AG08396 (cell line): ENCODE results near the gene PHACTR4.
"Not testable (repeated sequence)": the region's sequence is repeated elsewhere in the genome, so short reads cannot be mapped to it uniquely, and the experiment has no call there.

Experiments
- DNase-seq: peaks from one replicate; pipeline ENCODE4 v3.0.0; 2012; ENCODE audit warnings: low spot score, mixed read lengths

Gene PHACTR4

DNA sequence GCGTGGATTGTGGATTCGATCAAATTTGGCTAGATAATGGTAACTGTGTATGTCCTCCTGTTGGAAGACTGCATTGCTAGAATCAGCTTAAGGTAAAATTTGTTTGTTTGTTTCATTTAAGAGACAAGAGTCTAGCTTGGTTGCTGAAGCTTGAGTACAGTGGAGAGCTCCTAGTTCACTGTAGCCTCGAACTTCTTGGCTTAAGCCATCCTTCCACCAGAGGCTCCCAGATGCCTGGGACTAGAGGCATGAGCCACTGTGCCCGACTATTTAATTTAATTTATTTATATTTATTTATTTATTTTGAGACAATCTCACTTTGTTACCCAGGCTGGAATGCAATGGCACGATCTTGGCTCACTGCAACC, 1.5 kb downstream of the PHACTR4 start:
- DNase-seq: no peak

DNA sequence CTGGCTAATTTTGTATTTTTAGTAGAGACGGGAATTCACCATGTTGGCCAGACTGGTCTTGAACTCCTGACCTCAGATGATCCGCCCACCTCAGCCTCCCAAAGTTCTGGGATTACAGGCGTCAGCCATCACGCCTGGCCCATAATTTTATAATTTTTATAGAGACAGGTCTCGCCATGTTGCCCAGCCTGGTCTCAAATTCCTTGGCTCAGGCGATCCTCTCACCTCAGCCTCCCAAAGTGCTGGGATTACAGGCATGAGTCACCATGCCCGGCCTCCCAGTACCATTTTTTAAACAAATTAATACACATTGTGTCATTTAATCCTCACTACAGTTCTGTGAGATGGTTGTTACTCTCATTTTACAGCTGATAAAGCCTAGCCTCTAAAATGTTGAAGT, 3.9 kb downstream of the PHACTR4 start:
- DNase-seq: not testable (repeated sequence)

- peak; percentile 43 for DNase-seq
These were observed 4.8 kb downstream of the PHACTR4 start for GRCh38 chr1:28374297-28374696.

DNA sequence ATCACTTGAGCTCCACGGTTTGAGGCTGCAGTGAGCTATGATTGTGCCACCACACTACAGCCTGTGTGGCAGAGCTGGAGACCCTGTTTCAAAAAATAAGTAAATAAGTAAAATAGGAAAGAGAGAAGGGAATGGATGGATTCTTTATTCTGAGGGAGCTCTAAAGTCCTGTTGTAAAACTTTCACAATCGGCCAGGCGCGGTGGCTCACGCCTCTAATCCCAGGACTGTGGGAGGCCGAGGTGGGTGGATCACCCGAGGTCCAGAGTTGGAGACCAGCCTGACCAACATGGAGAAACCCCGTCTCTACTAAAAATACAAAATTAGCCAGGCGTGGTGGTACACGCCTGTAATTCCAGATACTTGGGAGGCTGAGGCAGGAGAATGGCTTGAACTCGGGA, 6.1 kb downstream of the PHACTR4 start:
- not testable (repeated sequence) for DNase-seq

DNA sequence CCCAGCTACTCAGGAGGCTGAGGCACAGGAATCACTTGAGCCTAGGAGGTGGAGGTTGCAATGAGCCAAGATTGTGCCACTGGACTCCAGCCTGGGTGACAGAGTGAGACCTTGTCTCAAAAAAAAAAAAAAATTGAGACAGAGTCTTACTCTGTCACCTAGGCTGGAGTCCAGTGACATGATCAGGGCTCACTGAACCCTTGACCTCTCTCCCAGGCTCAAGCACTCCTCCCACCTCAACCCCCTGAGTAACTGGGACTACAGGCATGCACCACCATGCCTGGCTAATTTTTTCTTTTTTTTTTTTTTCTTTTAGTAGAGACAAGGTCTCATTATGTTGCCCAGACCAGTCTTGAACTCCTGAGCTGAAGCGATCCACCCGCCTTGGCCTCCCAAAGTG, 6.7 kb downstream of the PHACTR4 start:
- DNase-seq: not testable (repeated sequence)

DNA sequence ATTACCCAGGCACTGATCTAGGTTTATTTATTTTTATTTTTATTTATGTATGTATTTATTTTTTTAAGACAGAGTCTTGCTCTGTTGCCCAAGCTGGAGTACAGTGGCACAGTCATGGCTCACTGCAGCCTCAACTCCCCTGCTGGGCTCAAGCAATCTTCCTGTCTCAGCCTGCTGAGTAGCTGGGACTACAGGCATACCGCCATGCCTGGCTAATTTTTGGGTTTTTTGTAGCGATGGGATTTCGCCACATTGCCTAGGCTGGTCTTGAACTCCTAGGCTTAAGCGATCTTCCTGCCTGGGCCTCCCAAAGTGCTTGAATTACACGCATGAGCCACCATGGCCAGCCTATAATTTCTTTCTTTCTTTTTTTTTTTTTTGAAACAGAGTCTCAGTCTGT, 9.4 kb downstream of the PHACTR4 start:
- DNase-seq: no peak

GRCh38 chr1:28380394-28380793, 10.9 kb downstream of the PHACTR4 start:
- no peak for DNase-seq

DNA sequence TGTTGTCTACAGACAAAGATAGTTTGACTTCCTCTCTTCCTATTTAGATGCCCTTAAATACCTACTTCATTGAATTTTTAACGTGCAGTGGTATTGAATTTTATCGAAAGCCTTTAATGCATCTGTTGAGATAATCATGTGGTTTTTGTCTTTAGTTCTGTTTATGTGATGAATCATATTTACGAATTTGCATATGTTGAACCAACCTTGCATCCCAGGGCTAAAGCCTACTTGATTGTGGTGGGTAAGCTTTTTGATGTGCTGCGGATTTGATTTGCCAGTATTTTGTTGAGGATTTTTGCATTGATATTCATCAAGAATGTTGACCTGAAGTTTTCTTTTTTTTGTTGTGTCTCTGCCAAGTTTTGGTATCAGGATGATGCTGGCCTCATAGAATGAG, 14.2 kb downstream of the PHACTR4 start:
- DNase-seq: not testable (repeated sequence)

- DNase-seq: peak; percentile 67
These were observed 22.6 kb downstream of the PHACTR4 start for GRCh38 chr1:28392027-28392652.

DNA sequence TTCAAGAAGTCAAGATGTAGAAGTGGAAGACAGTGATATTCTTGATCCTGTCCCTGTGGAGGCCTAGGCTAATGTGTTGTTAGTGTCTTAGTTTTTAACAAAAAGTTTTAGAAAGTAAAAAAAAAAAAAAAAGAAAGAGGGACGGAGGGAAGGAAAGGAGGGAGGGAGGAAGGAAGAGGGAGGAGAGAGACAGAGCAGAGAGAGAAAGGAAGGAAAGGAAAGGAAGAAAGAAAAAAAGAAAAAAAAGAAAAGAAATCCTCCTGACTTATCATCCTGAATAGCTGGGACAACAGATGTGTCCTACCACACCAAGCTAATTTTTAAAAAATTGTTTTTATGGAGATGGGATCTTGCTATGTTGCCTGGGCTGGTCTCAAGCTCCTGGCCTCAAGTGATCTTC, 24.6 kb downstream of the PHACTR4 start:
- DNase-seq: no peak

DNA sequence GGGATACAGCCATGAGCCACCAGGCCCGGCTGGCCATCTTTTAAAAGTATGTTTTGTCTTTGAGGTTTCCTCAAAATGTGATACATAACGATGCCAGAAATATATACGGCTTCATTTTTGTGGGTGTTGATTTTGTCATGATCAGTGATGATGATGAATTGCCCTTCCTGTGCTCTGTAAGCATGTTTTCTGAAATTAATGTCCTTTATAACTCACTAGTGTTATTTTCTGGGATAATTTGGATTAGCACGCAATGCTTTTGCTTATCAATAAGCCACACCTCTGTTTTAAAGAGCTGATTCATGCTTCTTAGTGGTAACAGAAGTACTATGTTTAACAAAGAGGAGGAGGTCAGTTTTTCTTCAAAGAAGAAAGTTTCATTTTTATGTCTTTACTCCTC, 25.6 kb downstream of the PHACTR4 start:
- no peak for DNase-seq

- DNase-seq: no peak
These were observed 32.2 kb downstream of the PHACTR4 start for GRCh38 chr1:28401760-28402159.

DNA sequence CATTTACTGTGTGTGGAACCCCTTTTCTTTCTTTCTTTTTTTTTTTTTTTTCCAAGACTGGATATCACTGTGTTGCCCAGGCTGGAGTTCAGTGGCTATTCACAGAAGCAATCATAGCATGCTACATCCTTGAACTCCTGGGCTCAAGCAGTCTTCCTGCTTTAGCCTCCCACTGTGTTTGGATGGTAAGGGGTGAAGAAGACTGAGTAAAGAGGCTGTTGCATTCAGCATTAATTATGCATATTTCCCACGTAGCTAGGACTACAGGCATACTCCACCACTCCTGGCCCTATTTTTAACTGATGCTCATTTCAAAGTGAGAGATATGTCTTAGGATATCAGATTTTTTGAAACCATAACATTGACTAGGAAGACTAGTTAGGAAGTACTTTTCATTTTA, 39.5 kb downstream of the PHACTR4 start:
- no peak for DNase-seq

GRCh38 chr1:28411656-28412055, 42.1 kb downstream of the PHACTR4 start:
- no peak for DNase-seq

GRCh38 chr1:28412731-28413130, 43.2 kb downstream of the PHACTR4 start:
- no peak for DNase-seq

- no peak for DNase-seq
These were observed 47.1 kb downstream of the PHACTR4 start for GRCh38 chr1:28416509-28417194.

GRCh38 chr1:28417441-28417922, 47.9 kb downstream of the PHACTR4 start:
- no peak for DNase-seq

DNA sequence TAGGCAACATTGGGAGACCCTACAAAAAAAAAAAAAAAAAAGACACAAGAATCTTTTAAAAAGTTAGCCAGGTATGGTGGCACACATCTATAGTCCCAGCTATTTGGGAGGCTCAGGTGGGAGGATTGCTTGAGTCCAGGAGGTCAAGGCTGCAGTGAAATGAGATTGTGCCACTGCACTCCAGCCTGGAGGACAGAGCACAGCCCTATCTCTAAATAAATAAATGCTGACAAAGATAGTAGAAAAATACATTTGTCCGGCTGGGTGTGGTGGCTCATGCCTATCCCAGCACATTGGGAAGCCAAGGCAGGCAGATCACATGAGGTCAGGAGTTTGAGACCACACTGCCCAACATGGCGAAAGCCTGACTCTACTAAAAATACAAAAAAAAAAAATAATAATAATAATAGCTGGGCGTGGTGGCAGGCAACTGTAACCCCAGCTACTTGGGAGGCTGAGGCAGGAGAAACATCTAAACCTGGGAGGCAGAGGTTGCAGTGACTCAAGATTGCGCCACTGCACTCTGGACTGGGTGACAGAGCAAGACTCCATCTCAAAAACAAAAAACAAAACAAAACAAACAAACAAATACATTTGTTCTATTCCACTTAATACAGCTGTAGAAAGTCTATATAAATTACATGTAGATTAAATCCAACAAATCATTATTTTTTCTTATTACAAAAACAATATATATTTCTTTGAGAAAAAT, 48.5 kb downstream of the PHACTR4 start:
- DNase-seq: no peak

- DNase-seq: no peak
These were observed 52.2 kb downstream of the PHACTR4 start for GRCh38 chr1:28421744-28422143.

GRCh38 chr1:28426831-28427230, 57.3 kb downstream of the PHACTR4 start:
- no peak for DNase-seq

- no peak for DNase-seq
These were observed 58.5 kb downstream of the PHACTR4 start for GRCh38 chr1:28428012-28428411.

DNA sequence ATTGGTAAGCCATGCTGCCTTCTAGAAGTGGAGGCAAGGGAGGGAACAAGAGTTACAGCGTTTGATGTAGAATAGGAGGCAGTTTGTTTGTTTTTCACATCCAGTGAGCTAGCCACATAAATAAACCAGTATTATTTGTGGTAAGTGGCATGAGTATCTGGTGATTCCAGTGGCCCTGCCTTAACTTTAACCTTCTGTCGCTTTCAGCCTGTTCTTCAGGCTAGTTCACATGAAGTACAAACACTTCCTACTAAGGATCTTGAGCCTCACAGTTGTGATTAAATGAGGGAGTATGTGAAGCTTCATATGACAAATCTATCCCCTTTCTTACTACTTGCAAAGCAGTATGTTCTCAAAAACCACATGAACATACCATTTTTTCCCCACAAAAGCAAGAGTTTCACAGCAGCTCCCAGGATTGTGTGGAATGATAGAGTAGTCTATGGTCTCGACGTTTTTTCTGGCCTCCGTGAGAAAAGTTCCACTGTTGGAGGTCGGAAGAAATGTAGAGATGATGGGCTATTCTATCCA, 59.5 kb downstream of the PHACTR4 start:
- no peak for DNase-seq

DNA sequence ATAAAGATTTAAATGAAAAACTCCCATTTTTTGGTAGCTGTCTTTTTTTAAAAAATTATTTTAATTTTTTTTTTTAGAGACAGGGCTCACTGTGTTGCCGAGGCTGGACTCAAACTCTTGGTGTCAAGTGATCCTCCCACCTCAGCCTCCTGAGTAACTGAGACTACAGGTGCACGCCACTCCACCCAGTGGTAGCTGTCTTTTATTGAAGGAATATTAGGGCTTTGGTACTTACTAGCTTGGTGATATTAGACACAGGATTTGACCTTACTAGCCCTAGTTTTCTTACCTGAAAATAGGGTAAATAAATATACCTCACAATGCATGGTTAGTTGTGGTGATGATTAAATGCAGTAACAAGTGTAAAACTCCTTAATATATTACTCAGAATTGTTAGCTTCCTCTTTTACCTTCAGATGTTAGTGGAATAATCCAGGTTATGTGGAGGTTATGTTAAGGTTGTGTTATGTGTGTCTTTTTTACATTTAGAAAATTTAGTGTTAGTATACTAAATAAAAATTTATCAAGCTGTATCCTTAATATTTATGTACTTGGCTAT, 66.8 kb downstream of the PHACTR4 start:
- DNase-seq: no peak
